Tongue (tissue), 3 donors: ENCODE results near the gene AMH. TPM values are rescaled to one million over a fixed set of nuclear protein-coding genes. Genes with fewer than 3 reads are reported as not detected.

ENCODE experiments used
- DNase-seq: peaks from one replicate; pipeline ENCODE4 v3.0.0-alpha.2; 2015
- small RNA-seq: library from RNA; depleted of rRNA; stranded (forward); fragments of <200 nt; gene quantifications from one replicate; pipeline ENCODE3, GENCODE V24; 2014; ENCODE audit warnings: low replicate concordance
- total RNA-seq: library from RNA; depleted of rRNA; stranded (reverse); fragments of >200 nt; gene quantifications from one replicate; pipeline ENCODE4 v1.2.3, GENCODE V29; 2014

Gene AMH
- total RNA-seq, 1 donor from 2014 or later = 1.4 TPM

DNA sequence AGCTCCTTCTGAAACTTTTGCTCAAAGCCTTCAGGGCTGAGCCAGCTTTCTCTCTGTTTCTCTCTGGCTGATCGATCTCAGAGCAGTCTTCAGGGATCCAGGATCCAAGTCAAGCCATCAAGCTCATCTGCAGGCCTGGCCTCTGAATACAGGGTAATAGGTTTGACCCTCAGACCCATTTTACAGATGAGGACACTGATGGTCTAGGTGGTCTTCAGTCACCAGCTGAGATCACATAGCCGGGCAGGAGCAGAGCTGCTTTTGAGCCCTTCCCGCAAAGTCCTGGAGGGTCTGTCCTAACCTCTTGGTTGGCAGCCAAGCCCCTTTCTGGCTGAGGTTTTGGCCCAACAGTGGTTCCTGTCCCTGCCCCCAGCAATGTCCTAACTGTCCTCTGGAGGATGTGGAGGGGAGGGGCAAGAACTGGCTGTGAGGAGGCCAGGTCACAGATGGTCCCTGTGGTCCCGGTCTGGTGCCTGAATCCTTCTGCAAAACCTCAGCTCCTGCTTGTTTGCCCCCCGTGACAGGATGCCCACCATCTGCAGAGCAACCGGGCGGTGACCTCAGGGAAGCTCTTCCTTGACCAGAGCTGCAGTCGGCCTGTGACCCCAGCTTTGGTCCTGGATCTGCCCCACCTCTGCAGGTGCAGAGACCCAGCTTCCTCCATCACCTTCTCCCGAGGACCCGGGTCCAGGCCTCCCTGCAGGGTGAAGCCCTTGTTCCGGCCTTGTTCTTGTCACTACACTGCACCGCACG, 38.6 kb downstream of the AMH start:
- no peak for DNase-seq

DNA sequence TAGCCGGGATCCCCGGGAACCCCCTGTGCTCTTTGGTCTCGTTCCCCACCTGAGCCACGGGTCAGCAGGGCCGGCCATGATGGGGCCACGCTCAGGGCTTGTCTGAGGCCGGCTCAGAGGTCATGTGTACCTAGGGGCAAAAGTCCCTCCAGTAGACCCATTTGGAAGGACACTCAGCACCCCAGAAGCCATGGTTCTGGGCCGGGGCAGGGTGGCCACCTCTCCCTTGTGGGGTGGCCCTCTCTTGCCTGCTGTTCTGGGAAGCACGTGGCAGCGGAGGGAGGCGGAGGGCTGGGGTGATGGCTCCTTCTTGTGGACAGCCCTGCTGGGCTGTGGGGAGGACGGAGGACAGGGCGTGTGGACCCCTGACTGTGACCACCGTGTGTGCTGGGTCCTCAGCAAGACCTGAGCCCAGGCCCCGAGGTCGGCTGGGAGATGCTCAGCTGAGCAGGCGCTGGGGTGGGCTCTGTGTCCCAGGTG, 39.3 kb downstream of the AMH start:
- DNase-seq = no peak

DNA sequence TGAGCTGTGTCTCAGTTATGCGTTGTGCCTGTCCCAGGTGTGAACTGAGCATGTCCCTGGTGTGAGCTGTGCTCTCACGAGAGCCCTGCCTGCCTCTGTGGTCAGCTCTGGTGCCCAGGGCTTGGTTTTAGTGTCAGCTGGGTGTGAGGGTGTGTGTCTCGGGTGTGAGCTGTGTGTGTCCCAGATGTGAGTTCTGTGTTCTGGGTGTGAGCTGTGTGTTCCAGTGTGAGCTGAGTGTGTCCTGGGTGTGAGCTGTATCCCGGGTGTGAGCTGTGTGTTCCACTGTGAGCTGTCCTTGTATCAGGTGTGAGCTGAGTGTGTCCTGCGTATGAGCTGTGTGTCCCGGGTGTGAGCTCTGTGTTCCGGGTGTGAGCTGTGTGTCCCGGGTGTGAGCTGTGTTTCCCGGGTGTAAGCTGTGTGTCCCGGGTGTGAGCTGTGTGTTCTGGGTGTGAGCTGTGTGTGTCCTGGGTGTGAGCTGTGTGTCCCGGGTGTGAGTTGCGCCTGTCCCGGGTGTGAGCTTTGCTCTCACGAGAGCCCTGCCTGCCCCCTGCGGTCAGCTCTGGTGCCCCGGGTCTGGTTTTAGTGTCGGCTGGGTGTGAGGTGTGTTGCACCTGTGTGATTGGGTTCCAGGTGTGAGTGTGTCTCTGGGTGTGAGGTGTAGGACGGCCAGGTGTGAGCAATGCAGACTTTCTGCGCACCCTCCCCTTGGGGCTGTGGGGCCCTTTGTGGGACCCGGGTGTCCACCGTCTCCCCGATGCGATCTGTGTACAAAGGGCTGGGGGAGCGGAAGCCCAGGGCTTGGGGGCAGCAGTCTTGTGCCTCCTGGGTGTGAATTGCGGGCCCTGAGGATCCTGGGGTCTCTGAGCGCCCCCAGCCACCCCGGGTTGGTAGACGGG, 39.9 kb downstream of the AMH start:
- DNase-seq = no peak

DNA sequence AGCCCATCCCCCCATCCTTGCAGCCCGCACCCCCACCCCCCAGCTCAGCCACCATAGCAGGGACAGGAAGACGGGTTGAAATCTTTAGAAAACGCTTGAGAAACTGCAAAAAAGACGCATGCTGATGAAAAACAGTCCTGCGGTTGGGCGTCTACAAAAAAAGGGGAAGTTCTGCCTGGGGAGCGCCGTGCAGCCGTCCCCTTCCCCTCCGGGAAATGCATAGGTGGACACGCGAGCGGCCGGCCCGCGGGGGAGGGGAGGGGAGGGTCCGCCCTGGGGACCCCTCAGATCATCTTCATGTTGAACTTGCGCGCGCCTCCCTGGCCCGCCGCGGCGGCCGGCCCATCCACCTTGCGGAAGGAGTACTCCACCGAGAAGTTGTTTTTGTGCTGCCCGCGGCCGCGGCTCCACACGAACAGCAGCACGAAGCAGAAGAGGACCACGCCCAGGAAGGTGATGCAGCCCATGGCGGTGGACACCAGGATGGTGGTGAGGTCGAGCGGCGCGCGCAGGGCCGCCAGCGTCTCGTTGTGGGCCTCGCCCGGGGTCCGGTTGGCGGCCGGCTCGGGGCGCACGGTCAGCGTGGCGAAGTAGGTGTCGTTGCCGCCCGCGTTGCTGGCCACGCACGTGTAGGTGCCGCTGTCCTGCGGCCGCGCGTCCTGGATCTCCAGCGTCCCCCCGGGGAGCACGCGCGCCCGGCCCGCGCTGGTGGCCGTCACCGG, 40.8 kb downstream of the AMH start:
- no peak for DNase-seq

DNA sequence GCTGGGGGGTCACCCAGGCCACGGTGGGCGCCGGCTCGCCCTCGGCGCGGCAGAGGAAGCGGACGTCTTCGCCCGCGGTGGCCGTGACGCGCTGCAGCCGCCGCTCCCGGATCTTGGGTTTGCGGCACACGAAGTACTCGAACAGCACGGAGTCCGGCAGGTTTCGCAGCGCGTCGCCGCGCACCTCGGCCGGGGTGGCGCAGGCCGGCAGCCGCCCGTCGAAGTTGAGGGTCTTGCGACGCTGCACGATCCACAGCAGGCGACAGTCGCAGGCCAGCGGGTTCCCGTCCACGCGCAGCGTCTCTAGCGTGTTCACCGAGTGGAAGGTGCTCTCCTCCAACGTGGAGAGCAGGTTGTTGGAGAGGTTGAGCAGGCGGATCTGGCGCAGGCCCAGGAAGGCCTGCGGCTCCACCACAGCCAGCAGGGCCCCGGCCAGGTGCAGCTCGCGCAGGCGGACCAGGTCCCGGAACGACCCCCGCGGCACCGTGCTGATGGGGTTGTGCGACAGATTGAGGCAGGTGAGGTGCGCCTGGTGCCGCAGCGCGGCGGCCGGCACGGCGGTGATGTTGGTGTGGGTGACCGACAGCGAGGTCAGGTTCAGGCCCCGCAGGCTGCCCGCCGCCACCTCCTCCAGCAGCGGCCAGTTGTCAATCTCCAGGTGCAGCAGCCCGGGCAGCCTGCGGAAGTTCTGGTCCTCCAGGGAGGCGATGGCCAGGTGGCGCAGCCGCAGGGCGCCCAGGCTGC, 41.5 kb downstream of the AMH start:
- DNase-seq = no peak

DNA sequence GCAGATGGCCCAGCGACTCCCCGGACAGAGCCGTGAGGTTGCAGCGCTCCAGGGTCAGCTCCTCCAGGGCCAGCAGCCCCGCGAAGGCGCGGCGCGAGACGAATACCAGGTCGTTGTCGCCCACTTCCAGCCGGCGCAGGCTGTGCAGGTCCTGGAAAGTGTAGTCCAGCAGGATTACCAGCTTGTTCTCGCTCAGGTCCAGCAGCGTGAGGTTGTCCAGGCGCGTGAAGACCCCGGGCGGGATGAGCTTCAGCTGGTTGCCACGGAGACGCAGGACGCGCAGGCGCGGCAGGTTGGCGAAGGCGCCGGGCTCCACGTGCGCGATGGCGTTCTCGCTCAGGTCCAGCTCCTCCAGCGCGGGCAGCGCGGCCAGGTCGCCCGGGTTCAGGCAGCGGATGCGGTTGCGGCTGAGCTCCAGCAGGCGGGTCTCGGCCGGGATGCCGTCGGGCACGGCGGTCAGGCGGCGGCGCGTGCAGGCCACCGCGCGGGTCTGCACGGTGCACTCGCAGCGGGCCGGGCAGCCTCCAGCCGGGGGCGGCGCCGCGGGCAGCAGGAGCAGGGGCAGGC, 42.1 kb downstream of the AMH start:
- peak; percentile 45 for DNase-seq

DNA sequence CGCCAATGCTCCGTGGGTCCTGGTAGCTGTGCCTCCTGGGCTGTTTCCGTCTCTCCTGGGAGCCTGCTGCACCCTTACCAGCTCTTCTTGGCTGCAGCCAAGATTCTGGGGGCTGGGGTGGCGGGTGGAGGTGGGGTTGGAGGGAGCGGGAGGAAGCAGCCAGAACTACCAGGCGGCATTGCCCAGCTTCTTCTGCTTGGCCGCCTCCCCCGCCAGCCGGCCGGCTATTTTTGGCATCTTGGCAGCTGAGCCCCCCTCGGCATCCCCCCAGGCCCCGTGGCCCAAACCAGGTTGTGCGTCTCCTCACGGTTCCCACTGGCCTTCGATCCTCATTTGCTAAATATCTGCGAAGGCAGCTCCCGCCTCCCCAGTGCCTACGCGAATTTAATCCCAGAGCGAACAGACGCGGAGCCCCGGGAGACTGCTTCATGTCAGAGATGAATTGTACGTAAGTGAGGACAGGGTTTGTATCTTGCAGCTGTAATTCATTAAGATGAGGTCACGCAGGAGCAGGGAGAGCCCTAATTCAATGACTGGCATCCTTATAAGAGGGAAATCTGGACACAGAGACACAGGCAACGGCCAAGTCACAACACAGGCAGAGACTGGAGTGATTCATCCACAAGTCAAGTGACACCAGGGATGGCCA, 45.7 kb downstream of the AMH start:
- DNase-seq = peak; percentile 67

DNA sequence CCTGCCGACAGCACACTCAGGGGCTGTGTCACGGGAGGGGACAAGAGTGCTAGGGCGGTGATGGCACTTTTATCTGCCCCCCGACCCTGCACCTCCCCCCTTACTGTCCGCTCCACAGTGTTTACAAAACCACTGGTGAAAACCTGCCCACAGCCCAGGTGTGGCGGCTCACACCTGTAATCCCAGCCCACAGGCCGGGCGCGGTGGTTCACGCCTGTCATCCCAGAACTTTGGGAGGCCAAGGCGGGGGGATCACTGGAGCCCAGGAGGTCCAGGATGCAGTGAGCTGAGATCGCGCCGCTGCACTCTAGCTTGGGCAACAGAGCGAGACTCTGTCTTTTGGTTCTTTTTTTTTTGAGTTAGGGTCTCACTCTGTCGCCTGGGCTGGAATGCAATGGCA, 47.0 kb downstream of the AMH start:
- no peak for DNase-seq

DNA sequence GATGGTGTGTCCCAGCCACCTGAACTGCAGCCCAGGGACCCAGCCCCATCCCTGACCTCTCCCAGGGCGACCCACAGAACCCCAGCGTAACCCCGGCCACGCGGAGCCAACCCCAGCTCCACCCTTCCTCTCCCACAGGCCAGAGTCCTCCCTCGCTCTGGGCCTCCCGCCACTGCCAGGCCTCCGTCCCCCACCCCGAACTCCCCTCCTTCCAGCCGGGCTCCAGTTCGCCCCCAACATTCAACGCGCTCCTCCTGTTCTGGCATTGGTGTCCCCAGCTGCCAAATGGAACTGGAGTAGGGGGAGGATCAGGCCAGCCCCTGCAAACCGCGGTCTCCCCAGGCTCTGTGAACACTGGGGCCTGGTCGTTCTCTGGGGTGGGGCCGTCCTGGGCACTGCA, 51.4 kb downstream of the AMH start:
- DNase-seq = no peak

Small RNA genes lying within 50 kb of the gene (small RNA-seq; reads per million reads assigned to genes)
- not detected for gene MIR1227

Other genes with a start within 250 kb of the AMH start
- 59.7 TPM for gene BTBD2, start 233.6 kb upstream of the AMH start, total RNA-seq
- gene MKNK2, start 198.1 kb upstream of the AMH start, total RNA-seq = 115 TPM
- 24.4 TPM for gene MOB3A, start 153.0 kb upstream of the AMH start, total RNA-seq
- gene IZUMO4, start 152.4 kb upstream of the AMH start, total RNA-seq = 3.1 TPM
- gene AP3D1, start 97.8 kb upstream of the AMH start, total RNA-seq = 44.9 TPM
- gene DOT1L, start 85.4 kb upstream of the AMH start, total RNA-seq = 16.9 TPM
- gene PLEKHJ1, start 13.0 kb upstream of the AMH start, total RNA-seq = 88.1 TPM
- gene SF3A2, start 12.5 kb upstream of the AMH start, total RNA-seq = 44.8 TPM
- gene JSRP1, start 7.1 kb downstream of the AMH start, total RNA-seq = 67.8 TPM
- gene PEAK3, start 32.9 kb downstream of the AMH start, total RNA-seq = not detected
- gene LINGO3, start 58.8 kb downstream of the AMH start, total RNA-seq = 0.21 TPM
- gene LSM7, start 79.3 kb downstream of the AMH start, total RNA-seq = 88.5 TPM
- gene SPPL2B, start 79.4 kb downstream of the AMH start, total RNA-seq = 49.2 TPM
- 0.31 TPM for gene TMPRSS9, start 110.9 kb downstream of the AMH start, total RNA-seq
- 47.2 TPM for gene TIMM13, start 178.3 kb downstream of the AMH start, total RNA-seq
- 71.3 TPM for gene LMNB2, start 207.6 kb downstream of the AMH start, total RNA-seq
- 32.4 TPM for gene GADD45B, start 226.8 kb downstream of the AMH start, total RNA-seq